ENCODE data around the gene PPP4R1. TPM values are rescaled to one million over a fixed set of nuclear protein-coding genes. Genes with fewer than 3 reads are reported as not detected.

Gene PPP4R1
- total RNA-seq, 1 experiment from 2014 or later, result 106 TPM

GRCh38 chr18:9628984-9629383, 14.6 kb upstream of the PPP4R1 start:
- H3K4me1 Mint-ChIP-seq, result peaks cover 18 to 23% of the 10 kb centered on the region in 2 experiments
- no peak overlapping the region for H3K4me3 Mint-ChIP-seq
- H2AFZ ChIP-seq (ENCODE audit: low read length), result no peak overlapping the region
- peaks cover 3% of the 10 kb centered on the region; the same call in 1 of the 2 replicates for H3K4me1 ChIP-seq (ENCODE audit: insufficient read depth, low read length)
- H3K27ac Mint-ChIP-seq, result no peak overlapping the region; a peak in 3 of 7 replicates
- no peak overlapping the region for H2BK120ac ChIP-seq (ENCODE audit: low read depth, low read length, poor library complexity, severe bottlenecking)
- no peak overlapping the region for H4K91ac ChIP-seq (ENCODE audit: insufficient read length, low read depth, low read length)
- H3K36me3 Mint-ChIP-seq (ENCODE audit: insufficient read depth in 1 of 3, low read depth in 3 of 3), result no peaks in the 10 kb centered on the region; a peak in 1 of 7 replicates
- no peaks in the 10 kb centered on the region for H3K9me3 Mint-ChIP-seq
- no peak overlapping the region for H3K4me2 ChIP-seq (ENCODE audit: insufficient read depth, insufficient read length, low read length)
- H4K8ac ChIP-seq (replicated peaks; ENCODE audit: insufficient read length, low read depth, low read length), result no peak overlapping the region
- H2BK20ac ChIP-seq (ENCODE audit: low read depth, low read length, poor library complexity, severe bottlenecking), result no peak overlapping the region
- H3K56ac ChIP-seq (ENCODE audit: insufficient read length, low read depth, low read length), result no peak overlapping the region
- no peaks in the 10 kb centered on the region for H4K20me1 ChIP-seq (ENCODE audit: control insufficient read depth, insufficient read depth, insufficient read length)
- H3K23me2 ChIP-seq (ENCODE audit: insufficient read length, low read depth, low read length, poor library complexity, severe bottlenecking), result no peaks in the 10 kb centered on the region
- no peaks in the 10 kb centered on the region for H3K27me3 ChIP-seq (ENCODE audit: insufficient read depth, low read length)
- no peak overlapping the region for H3K23ac ChIP-seq (ENCODE audit: insufficient read length, low read depth, low read length)
- no peaks in the 10 kb centered on the region for H3K27me3 Mint-ChIP-seq (ENCODE audit: low read depth)
- H3K79me1 ChIP-seq (ENCODE audit: insufficient read depth, low read depth, low read length, poor library complexity, severe bottlenecking), result no peaks in the 10 kb centered on the region
- no peak overlapping the region for H2AK5ac ChIP-seq (ENCODE audit: insufficient read length, low read length)
- H3K9me3 ChIP-seq (ENCODE audit: control insufficient read depth, low read depth, low read length), result no peaks in the 10 kb centered on the region
- H3T11ph ChIP-seq (ENCODE audit: low read length), result no peak overlapping the region
- no peak overlapping the region for H2BK12ac ChIP-seq (ENCODE audit: insufficient read length, low read depth, low read length)
- H3K79me2 ChIP-seq (ENCODE audit: insufficient read depth, low read length), result no peaks in the 10 kb centered on the region
- TF ChIP-seq, protein P1, sequence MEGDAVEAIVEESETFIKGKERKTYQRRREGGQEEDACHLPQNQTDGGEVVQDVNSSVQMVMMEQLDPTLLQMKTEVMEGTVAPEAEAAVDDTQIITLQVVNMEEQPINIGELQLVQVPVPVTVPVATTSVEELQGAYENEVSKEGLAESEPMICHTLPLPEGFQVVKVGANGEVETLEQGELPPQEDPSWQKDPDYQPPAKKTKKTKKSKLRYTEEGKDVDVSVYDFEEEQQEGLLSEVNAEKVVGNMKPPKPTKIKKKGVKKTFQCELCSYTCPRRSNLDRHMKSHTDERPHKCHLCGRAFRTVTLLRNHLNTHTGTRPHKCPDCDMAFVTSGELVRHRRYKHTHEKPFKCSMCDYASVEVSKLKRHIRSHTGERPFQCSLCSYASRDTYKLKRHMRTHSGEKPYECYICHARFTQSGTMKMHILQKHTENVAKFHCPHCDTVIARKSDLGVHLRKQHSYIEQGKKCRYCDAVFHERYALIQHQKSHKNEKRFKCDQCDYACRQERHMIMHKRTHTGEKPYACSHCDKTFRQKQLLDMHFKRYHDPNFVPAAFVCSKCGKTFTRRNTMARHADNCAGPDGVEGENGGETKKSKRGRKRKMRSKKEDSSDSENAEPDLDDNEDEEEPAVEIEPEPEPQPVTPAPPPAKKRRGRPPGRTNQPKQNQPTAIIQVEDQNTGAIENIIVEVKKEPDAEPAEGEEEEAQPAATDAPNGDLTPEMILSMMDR (conservative IDR thresholded peaks at IDR 0.05), result no peak
- no CpG with 5 or more reads among the region's 5 CpGs for WGBS (ENCODE audit: extremely low coverage, insufficient read length, low lambda C conversion rate)
- no peak overlapping the region for H3K14ac ChIP-seq (ENCODE audit: insufficient read depth, low read length)
- no peak overlapping the region for H2BK5ac ChIP-seq (ENCODE audit: insufficient read length, low read length)
- no peak overlapping the region for H3K4ac ChIP-seq (ENCODE audit: low read depth, low read length)
- H3K27ac ChIP-seq (ENCODE audit: insufficient read length, low read depth, low read length), result no peak overlapping the region
- H3K9ac ChIP-seq (ENCODE audit: extremely low read depth, insufficient read length, low read length), result no peak overlapping the region
- H3K18ac ChIP-seq (ENCODE audit: insufficient read length, low read depth, low read length), result no peak overlapping the region
- DNase-seq, result no peak
- H4K5ac ChIP-seq (ENCODE audit: insufficient read length, low read depth, low read length), result no peak overlapping the region
- no peak overlapping the region for H2BK15ac ChIP-seq (ENCODE audit: low read depth, low read length)

All from H9 (cell line).